Bronchial epithelial cell (primary cell): ENCODE measurements around the gene PRF1. TPM values are rescaled to one million over a fixed set of nuclear protein-coding genes. Genes with fewer than 3 reads are reported as not detected.
A peak's percentile ranks its signal among the peaks of the same experiment; 100 is the strongest.

Experiments
- DNase-seq: peaks from one replicate; pipeline ENCODE4 v3.0.0-alpha.2; 2010; ENCODE audit warnings: low read depth
- FAIRE-seq: peaks from 2 replicates; lab custom pipeline; 2011; peaks lifted over from hg19 to GRCh38; lab: Jason Lieb, UNC
- H3K27me3 ChIP-seq: 2 replicates; pipeline ENCODE4 v1.5.1; 2011; ENCODE audit warnings: low read length; ENCODE audit not compliant: control insufficient read depth, insufficient read depth
- H3K36me3 ChIP-seq: 2 replicates; pipeline ENCODE4 v1.5.1; 2011; ENCODE audit warnings: low read length; ENCODE audit not compliant: control insufficient read depth, insufficient read depth
- H3K4me3 ChIP-seq: 2 replicates; pipeline ENCODE4 v1.5.1; 2011; ENCODE audit warnings: mild to moderate bottlenecking, low read depth, low read length, control low read depth
- total RNA-seq: library from RNA; depleted of rRNA; stranded (reverse); fragments of >200 nt; gene quantifications from 2 replicates; pipeline ENCODE4 v1.2.1, GENCODE V29; 2014
- TF ChIP-seq, protein P1 (sequence below): IDR thresholded peaks from 2 replicates; pipeline ENCODE4 v1.5.1; 2011; ENCODE audit warnings: mild to moderate bottlenecking, moderate library complexity, low read length, control low read depth, inconsistent platforms; ENCODE audit not compliant: insufficient read depth, severe bottlenecking

PRF1 gene
- total RNA-seq, 1 donor from 2014 or later: not detected

DNA sequence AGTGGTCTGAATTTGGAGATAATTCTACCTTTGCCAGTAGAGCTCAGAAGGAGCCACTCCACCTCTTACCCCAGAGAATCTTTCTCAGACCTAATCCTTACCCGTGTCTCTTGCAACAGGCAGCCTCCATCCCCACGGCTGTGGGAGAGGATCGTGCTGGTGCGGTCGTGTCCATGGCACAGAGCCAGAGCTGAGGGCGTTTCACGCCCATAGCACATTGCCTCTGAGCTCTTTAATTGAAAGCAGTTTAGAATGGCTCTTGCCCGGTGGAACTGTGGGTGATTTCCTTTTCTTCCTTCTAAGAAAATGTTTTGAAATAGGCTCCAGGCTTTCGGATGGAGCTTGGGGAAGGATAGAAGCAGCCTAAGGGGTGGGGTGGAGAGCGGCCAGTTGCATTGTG is 41.5 kb downstream of the PRF1 start:
- FAIRE-seq (no peak), DNase-seq (no peak)
- H3K4me3 ChIP-seq: no peak overlapping the region
- no peaks in the 10 kb centered on the region for H3K36me3 ChIP-seq
- H3K27me3 ChIP-seq: peaks cover 8% of the 10 kb centered on the region
- TF ChIP-seq, protein P1, sequence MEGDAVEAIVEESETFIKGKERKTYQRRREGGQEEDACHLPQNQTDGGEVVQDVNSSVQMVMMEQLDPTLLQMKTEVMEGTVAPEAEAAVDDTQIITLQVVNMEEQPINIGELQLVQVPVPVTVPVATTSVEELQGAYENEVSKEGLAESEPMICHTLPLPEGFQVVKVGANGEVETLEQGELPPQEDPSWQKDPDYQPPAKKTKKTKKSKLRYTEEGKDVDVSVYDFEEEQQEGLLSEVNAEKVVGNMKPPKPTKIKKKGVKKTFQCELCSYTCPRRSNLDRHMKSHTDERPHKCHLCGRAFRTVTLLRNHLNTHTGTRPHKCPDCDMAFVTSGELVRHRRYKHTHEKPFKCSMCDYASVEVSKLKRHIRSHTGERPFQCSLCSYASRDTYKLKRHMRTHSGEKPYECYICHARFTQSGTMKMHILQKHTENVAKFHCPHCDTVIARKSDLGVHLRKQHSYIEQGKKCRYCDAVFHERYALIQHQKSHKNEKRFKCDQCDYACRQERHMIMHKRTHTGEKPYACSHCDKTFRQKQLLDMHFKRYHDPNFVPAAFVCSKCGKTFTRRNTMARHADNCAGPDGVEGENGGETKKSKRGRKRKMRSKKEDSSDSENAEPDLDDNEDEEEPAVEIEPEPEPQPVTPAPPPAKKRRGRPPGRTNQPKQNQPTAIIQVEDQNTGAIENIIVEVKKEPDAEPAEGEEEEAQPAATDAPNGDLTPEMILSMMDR: no peak

- FAIRE-seq (no peak), DNase-seq (no peak)
These were observed 42.0 kb downstream of the PRF1 start for GRCh38 chr10:70560511-70560941.

GRCh38 chr10:70559861-70560260 is 42.7 kb downstream of the PRF1 start:
- no peak for FAIRE-seq
- Histone ChIP-seq H3K4me3 (no peak overlapping the region), H3K36me3 (no peaks in the 10 kb centered on the region), H3K27me3 (peaks cover 5% of the 10 kb centered on the region)
- no peak for DNase-seq
- TF ChIP-seq, protein P1: no peak

More at GRCh38 chr10:70560511-70560941, 42.0 kb downstream of the PRF1 start:
- no peak overlapping the region for H3K4me3 ChIP-seq
- no peaks in the 10 kb centered on the region for H3K36me3 ChIP-seq
- peaks cover 5% of the 10 kb centered on the region for H3K27me3 ChIP-seq
- TF ChIP-seq, protein P1: no peak

- TF ChIP-seq, protein P1: peak; percentile 74
- Histone ChIP-seq H3K36me3 (no peaks in the 10 kb centered on the region), H3K4me3 (no peak overlapping the region), H3K27me3 (peaks cover 5% of the 10 kb centered on the region)
- FAIRE-seq (no peak), DNase-seq (peak; percentile 62)
These were observed 43.4 kb downstream of the PRF1 start for GRCh38 chr10:70558871-70559810.

DNA sequence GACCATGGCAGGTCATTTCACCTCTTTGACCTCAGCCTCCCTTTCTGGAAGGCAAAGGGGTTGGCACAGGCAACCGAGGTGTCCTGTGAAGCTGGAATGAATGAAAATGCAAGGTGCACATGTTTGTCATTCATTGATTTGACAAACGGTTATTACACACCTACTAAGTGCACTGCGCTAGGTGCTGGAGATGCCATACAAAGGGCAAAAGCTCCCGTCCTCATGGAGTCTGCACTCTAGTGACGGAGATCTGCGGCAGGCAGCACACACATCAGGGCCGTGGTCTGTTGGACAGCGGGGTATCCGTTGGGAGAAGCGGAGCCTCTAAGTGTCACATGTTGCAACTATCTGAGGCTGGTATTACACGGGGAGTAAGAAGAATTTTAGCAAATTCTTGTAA is 44.2 kb downstream of the PRF1 start:
- DNase-seq (no peak), FAIRE-seq (no peak)
- no peak overlapping the region for H3K4me3 ChIP-seq
- TF ChIP-seq, protein P1: no peak
- no peaks in the 10 kb centered on the region for H3K36me3 ChIP-seq
- H3K27me3 ChIP-seq: peaks cover 5% of the 10 kb centered on the region

GRCh38 chr10:70557876-70558275 is 44.7 kb downstream of the PRF1 start:
- Histone ChIP-seq H3K27me3 (peaks cover 5% of the 10 kb centered on the region), H3K4me3 (no peak overlapping the region), H3K36me3 (no peaks in the 10 kb centered on the region)
- FAIRE-seq: no peak
- DNase-seq: no peak
- TF ChIP-seq, protein P1: no peak
